Spinal cord (tissue), 10 donors: ENCODE results near the gene RASA3. TPM values are rescaled to one million over a fixed set of nuclear protein-coding genes. Genes with fewer than 3 reads are reported as not detected.

Experiments
- DNase-seq, 6 donors: peaks; one replicate each; pipeline versions ENCODE4 v3.0.0 to v3.0.0-alpha.2; 2013 to 2015; ENCODE audit warnings: low spot score in 6 of 6, low read depth in 4 of 6
- H3K27ac ChIP-seq: one replicate; pipeline ENCODE4 v1.5.1; 2013; ENCODE audit warnings: low read depth, low read length, control low read depth
- H3K27me3 ChIP-seq: one replicate; pipeline ENCODE4 v1.6.1; 2013; ENCODE audit warnings: low read length; ENCODE audit not compliant: control insufficient read depth, insufficient read depth
- H3K36me3 ChIP-seq: one replicate; pipeline ENCODE4 v1.6.1; 2013; ENCODE audit warnings: low read length; ENCODE audit not compliant: control insufficient read depth, insufficient read depth
- H3K4me1 ChIP-seq: one replicate; pipeline ENCODE4 v1.6.1; 2013; ENCODE audit warnings: low read length; ENCODE audit not compliant: control insufficient read depth, insufficient read depth
- H3K4me3 ChIP-seq: one replicate; pipeline ENCODE4 v1.5.1; 2013; ENCODE audit warnings: low read depth, low read length, control low read depth
- H3K9me3 ChIP-seq: one replicate; pipeline ENCODE4 v1.6.1; 2013; ENCODE audit warnings: low read length; ENCODE audit not compliant: control insufficient read depth, insufficient read depth
- WGBS: methylation state at CpG from one replicate; pipeline ENCODE4 v1.1.5; 2013; ENCODE audit warnings: missing lambda C conversion rate; ENCODE audit not compliant: insufficient coverage; 5-methylcytosine and 5-hydroxymethylcytosine counted together
- polyA plus RNA-seq, 2 donors: library from polyadenylated mRNA; unstranded; fragments of 120-200 nt; gene quantifications; one replicate each; pipeline ENCODE4 v1.2.1, GENCODE V29; 2013; ENCODE audit not compliant: insufficient read length in 2 of 2
- total RNA-seq, 2 donors: library from RNA; depleted of rRNA in 1 of 2; stranded (reverse); fragments of 120-200 nt in 1 of 2; fragments of >200 nt in 1 of 2; gene quantifications; one replicate each; pipeline versions ENCODE4 v1.2.3 to v1.2.4, GENCODE V29; 2013 to 2014
- donor health status: healthy.

The RASA3 gene
- total and polyA plus RNA-seq, 4 donors: 15.2 to 31.6 (median 23.2) TPM

- Histone ChIP-seq H3K27me3 (no peaks in the 10 kb centered on the region), H3K4me3 (no peak overlapping the region), H3K9me3 (no peaks in the 10 kb centered on the region), H3K4me1 (peaks cover 55% of the 10 kb centered on the region), H3K27ac (no peak overlapping the region), H3K36me3 (peaks cover 53% of the 10 kb centered on the region)
- DNase-seq: no peak
- 97% methylated on average over 31 of the region's 34 CpGs for WGBS
These were observed 70.1 kb downstream of the RASA3 start for GRCh38 chr13:114062341-114062740.

- Histone ChIP-seq H3K27ac (no peak overlapping the region), H3K36me3 (peaks cover 52% of the 10 kb centered on the region), H3K9me3 (no peaks in the 10 kb centered on the region), H3K27me3 (no peaks in the 10 kb centered on the region), H3K4me1 (peaks cover 56% of the 10 kb centered on the region), H3K4me3 (no peak overlapping the region)
- DNase-seq: no peak
- whole genome bisulfite sequencing: 90% methylated on average over 18 of the region's 20 CpGs
These were observed 70.7 kb downstream of the RASA3 start for GRCh38 chr13:114061744-114062143.

GRCh38 chr13:114061047-114061446 is 71.4 kb downstream of the RASA3 start:
- no peak overlapping the region for H3K27ac ChIP-seq
- H3K9me3 ChIP-seq: no peaks in the 10 kb centered on the region
- H3K36me3 ChIP-seq: peaks cover 50% of the 10 kb centered on the region
- no peak overlapping the region for H3K4me3 ChIP-seq
- peaks cover 56% of the 10 kb centered on the region for H3K4me1 ChIP-seq
- no peak for DNase-seq
- no peaks in the 10 kb centered on the region for H3K27me3 ChIP-seq
- WGBS: 94% methylated on average over 13 of the region's 18 CpGs

- WGBS: 89% methylated on average over 53 of the region's 53 CpGs
- Histone ChIP-seq H3K9me3 (no peaks in the 10 kb centered on the region), H3K27ac (no peak overlapping the region), H3K4me3 (no peak overlapping the region), H3K27me3 (no peaks in the 10 kb centered on the region), H3K4me1 (peaks cover 56% of the 10 kb centered on the region), H3K36me3 (peaks cover 50% of the 10 kb centered on the region)
- no peak for DNase-seq
These were observed 72.2 kb downstream of the RASA3 start for GRCh38 chr13:114059946-114060860.

GRCh38 chr13:114059428-114059827 is 73.0 kb downstream of the RASA3 start:
- Histone ChIP-seq H3K27ac (no peak overlapping the region), H3K4me1 (peaks cover 55% of the 10 kb centered on the region)
- 93% methylated on average over 16 of the region's 16 CpGs for WGBS

GRCh38 chr13:114058051-114058867 is 74.2 kb downstream of the RASA3 start:
- H3K27me3 ChIP-seq: no peaks in the 10 kb centered on the region
- peaks cover 56% of the 10 kb centered on the region for H3K36me3 ChIP-seq
- H3K27ac ChIP-seq: no peak overlapping the region
- no peak overlapping the region for H3K4me3 ChIP-seq
- peaks cover 47% of the 10 kb centered on the region for H3K4me1 ChIP-seq
- WGBS: 93% methylated on average over 29 of the region's 30 CpGs
- no peak for DNase-seq
- H3K9me3 ChIP-seq: no peaks in the 10 kb centered on the region

More at GRCh38 chr13:114059428-114059827, 73.0 kb downstream of the RASA3 start:
- peaks cover 56% of the 10 kb centered on the region for H3K36me3 ChIP-seq
- H3K9me3 ChIP-seq: no peaks in the 10 kb centered on the region
- no peaks in the 10 kb centered on the region for H3K27me3 ChIP-seq
- DNase-seq: no peak
- no peak overlapping the region for H3K4me3 ChIP-seq

GRCh38 chr13:114057166-114058050 is 75.0 kb downstream of the RASA3 start:
- no peaks in the 10 kb centered on the region for H3K27me3 ChIP-seq
- peaks cover 58% of the 10 kb centered on the region for H3K36me3 ChIP-seq
- 47% methylated on average over 13 of the region's 23 CpGs for WGBS
- no peak overlapping the region for H3K4me3 ChIP-seq
- DNase-seq: no peak
- no peaks in the 10 kb centered on the region for H3K9me3 ChIP-seq
- peaks cover 50% of the 10 kb centered on the region for H3K4me1 ChIP-seq
- H3K27ac ChIP-seq: peak overlapping the region; percentile 10

GRCh38 chr13:114056205-114057013 is 76.0 kb downstream of the RASA3 start:
- WGBS: 82% methylated on average over 24 of the region's 28 CpGs
- no peak overlapping the region for H3K4me3 ChIP-seq

More at GRCh38 chr13:114056205-114057013, 76.0 kb downstream of the RASA3 start:
- DNase-seq: no peak
- Histone ChIP-seq H3K36me3 (peaks cover 66% of the 10 kb centered on the region), H3K27ac (peak overlapping the region; percentile 10), H3K27me3 (no peaks in the 10 kb centered on the region), H3K9me3 (no peaks in the 10 kb centered on the region), H3K4me1 (peaks cover 49% of the 10 kb centered on the region)
